Omental fat pad (tissue), 4 donors: ENCODE measurements around the gene BABAM2. TPM values are rescaled to one million over a fixed set of nuclear protein-coding genes. Genes with fewer than 3 reads are reported as not detected.

Experiments
- ATAC-seq: fragments of 150-250 bp; one replicate; pipeline ENCODE4 v1.9.1; 2016; ENCODE audit warnings: mild to moderate bottlenecking, moderate library complexity; ENCODE audit not compliant: low FRiP score
- DNase-seq: peaks from one replicate; pipeline ENCODE4 v3.0.0-alpha.2; 2019; ENCODE audit warnings: low spot score
- CTCF ChIP-seq, 3 donors: fragments of 450-650 bp; IDR thresholded peaks; one replicate each; pipeline ENCODE4 v1.5.1; 2016 to 2017; ENCODE audit warnings: antibody characterized with exemption in 3 of 3, mild to moderate bottlenecking in 3 of 3, moderate library complexity in 2 of 3
- total RNA-seq, 4 donors: library from RNA; depleted of rRNA; stranded (reverse); fragments of >200 nt; gene quantifications; one replicate each; pipeline ENCODE4 v1.1.0, GENCODE V29; 2016

The BABAM2 gene
- total RNA-seq, 4 donors from 2014 or later = 29.2 to 41.0 (median 36.5) TPM

DNA sequence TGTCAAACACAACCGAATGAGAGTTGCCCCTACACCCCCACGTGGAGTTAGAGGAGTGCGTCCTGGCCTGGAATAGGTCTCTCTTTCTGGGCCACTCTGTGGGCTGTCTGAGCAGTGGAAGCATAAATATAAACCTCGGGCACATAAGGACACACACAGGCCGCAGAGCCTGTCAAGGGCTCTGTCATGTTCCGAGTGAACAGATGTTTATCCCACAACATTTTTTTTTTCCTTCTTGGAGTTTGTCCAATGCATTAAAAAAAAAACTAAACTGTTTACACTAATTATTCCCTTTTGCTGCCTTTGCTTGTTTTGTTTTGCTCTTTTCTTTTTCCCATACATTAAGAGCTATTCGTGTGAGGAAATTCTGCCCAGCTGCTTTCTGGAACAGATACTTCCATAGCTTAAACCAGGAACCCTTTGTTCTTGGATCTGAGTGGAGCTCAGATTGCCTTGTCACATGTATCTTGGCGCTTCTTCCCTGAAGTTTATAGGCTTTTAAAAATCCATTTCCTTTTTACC, 273.8 kb downstream of the BABAM2 start:
- no peak for ATAC-seq
- TF ChIP-seq CTCF (IDR thresholded peaks at IDR 0.05) = no peak

DNA sequence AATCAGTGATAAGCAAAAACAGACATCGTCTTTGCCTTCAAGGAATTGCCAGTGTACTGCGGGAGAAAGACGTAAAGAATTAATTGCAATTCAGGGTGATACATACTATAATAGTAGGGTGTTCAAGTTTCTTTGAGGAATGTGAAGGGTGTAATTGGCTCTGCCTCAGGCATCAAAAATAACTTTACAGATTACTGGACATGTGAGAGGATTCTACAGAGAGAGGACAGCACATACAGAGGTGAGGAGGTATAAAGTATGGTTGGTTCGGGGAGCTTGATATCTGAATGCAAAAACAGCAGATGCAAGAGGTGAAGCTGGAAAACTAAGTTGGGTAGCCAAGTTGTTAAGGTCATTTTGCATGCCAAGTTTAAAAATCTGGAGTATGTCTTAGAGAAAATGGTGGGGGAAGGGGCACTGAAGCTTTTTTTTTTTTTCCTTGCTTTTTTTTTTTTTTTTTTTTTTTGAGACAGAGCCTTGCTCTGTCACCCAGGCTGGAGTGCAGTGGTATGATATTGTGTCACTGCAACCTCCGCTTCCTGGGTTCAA, 274.6 kb downstream of the BABAM2 start:
- no peak for TF ChIP-seq CTCF (IDR thresholded peaks at IDR 0.05)
- no peak for DNase-seq
- no peak for ATAC-seq

More for the DNA sequence above, 273.8 kb downstream of the BABAM2 start:
- no peak for DNase-seq

DNA sequence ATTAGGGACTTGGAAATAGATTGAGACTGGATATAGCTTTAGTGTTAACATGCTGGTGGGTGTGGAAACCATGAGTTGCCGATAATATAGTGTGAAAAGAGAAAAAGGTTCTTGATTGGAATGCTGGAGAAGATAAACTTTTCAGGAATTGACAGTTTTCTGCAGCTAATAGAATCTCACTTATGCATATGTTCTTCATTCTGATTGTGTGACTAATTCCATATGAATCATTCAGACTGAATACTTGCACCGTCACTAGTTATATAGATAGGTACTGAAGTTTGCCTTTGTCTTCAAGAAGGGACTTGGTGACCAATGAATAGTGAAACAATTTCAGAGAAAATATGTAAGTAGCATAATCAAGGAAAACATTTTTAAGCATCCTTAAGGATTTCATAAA, 276.4 kb downstream of the BABAM2 start:
- no peak for DNase-seq
- ATAC-seq = no peak
- no peak for TF ChIP-seq CTCF (IDR thresholded peaks at IDR 0.05)

- ATAC-seq = no peak
- no peak for DNase-seq
- no peak for TF ChIP-seq CTCF (IDR thresholded peaks at IDR 0.05)
Observed at GRCh38 chr2:28168376-28168775, 277.8 kb downstream of the BABAM2 start.

- TF ChIP-seq CTCF (IDR thresholded peaks at IDR 0.05) = no peak
- DNase-seq (no peak), ATAC-seq (no peak)
Observed at GRCh38 chr2:28169492-28169891, 279.0 kb downstream of the BABAM2 start.

GRCh38 chr2:28172114-28172898, 281.8 kb downstream of the BABAM2 start:
- TF ChIP-seq CTCF (IDR thresholded peaks at IDR 0.05) = no peak
- ATAC-seq (no peak), DNase-seq (no peak)

- ATAC-seq (no peak), DNase-seq (no peak)
- no peak for TF ChIP-seq CTCF (IDR thresholded peaks at IDR 0.05)
Observed at GRCh38 chr2:28173377-28173776, 282.8 kb downstream of the BABAM2 start.
